GM12875 (cell line): ENCODE results near the gene HLA-DQA1.

ENCODE experiments used
- H3K4me3 ChIP-seq: one replicate; pipeline ENCODE4 v1.5.1; 2011; ENCODE audit warnings: low read depth, low read length, control low read depth
- CTCF ChIP-seq: IDR thresholded peaks from 2 replicates; pipeline ENCODE4 v1.5.1; 2011; ENCODE audit warnings: low read depth, mild to moderate bottlenecking, control low read depth, inconsistent platforms, low read length, moderate library complexity, borderline replicate concordance; ENCODE audit not compliant: insufficient read depth

HLA-DQA1 gene

GRCh38 chr6:32603888-32604287 is 33.3 kb upstream of the HLA-DQA1 start:
- TF ChIP-seq CTCF: no peak
- H3K4me3 ChIP-seq: no peak overlapping the region

GRCh38 chr6:32604434-32604877 is 32.8 kb upstream of the HLA-DQA1 start:
- no peak for TF ChIP-seq CTCF
- no peak overlapping the region for H3K4me3 ChIP-seq

GRCh38 chr6:32607263-32607987 is 29.8 kb upstream of the HLA-DQA1 start:
- no peak overlapping the region for H3K4me3 ChIP-seq
- no peak for TF ChIP-seq CTCF

GRCh38 chr6:32607988-32608298 is 29.3 kb upstream of the HLA-DQA1 start:
- H3K4me3 ChIP-seq: no peak overlapping the region

GRCh38 chr6:32608362-32608761 is 28.8 kb upstream of the HLA-DQA1 start:
- TF ChIP-seq CTCF: no peak

More at GRCh38 chr6:32607988-32608298, 29.3 kb upstream of the HLA-DQA1 start:
- no peak for TF ChIP-seq CTCF

GRCh38 chr6:32609391-32609730 is 27.8 kb upstream of the HLA-DQA1 start:
- TF ChIP-seq CTCF: no peak
- H3K4me3 ChIP-seq: no peak overlapping the region

More at GRCh38 chr6:32608362-32608761, 28.8 kb upstream of the HLA-DQA1 start:
- H3K4me3 ChIP-seq: no peak overlapping the region
